Nephron (organoid): ENCODE data around the gene THRA.

ENCODE experiments used
- H3K27ac Mint-ChIP-seq, 3 experiments: 2 replicates each; pipeline ENCODE4 v1.8.0; 2020; ENCODE audit warnings: mixed read lengths in 3 of 3, mild to moderate bottlenecking in 2 of 3, moderate library complexity in 1 of 3
- H3K27me3 Mint-ChIP-seq: 2 replicates; pipeline ENCODE4 v1.8.0; 2021; ENCODE audit warnings: low read depth, mild to moderate bottlenecking, moderate library complexity, mixed read lengths
- H3K36me3 Mint-ChIP-seq: 2 replicates; pipeline ENCODE4 v1.8.0; 2020; ENCODE audit warnings: low read depth, mixed read lengths
- H3K4me1 Mint-ChIP-seq: 2 replicates; pipeline ENCODE4 v1.8.0; 2020; ENCODE audit warnings: mixed read lengths
- H3K4me3 Mint-ChIP-seq, 3 experiments: 2 replicates each; pipeline ENCODE4 v1.8.0; 2020; ENCODE audit warnings: mild to moderate bottlenecking in 3 of 3, mixed read lengths in 3 of 3, moderate library complexity in 2 of 3
- H3K9me3 Mint-ChIP-seq: 2 replicates; pipeline ENCODE4 v1.8.0; 2020; ENCODE audit warnings: mixed read lengths
- CTCF ChIP-seq, 3 experiments: fragments of 200-600 bp; sonication (generic); IDR thresholded peaks; one replicate each; pipeline ENCODE4 v1.5.0; 2021; ENCODE audit warnings: antibody characterized with exemption in 3 of 3; ENCODE audit not compliant: unreplicated experiment in 3 of 3

The THRA gene

GRCh38 chr17:40105861-40106759 is 43.3 kb downstream of the THRA start:
- H3K4me1 Mint-ChIP-seq: peaks cover 90% of the 10 kb centered on the region
- H3K27ac Mint-ChIP-seq: peak overlapping the region; percentile 95 to 99 (median 99)
- H3K9me3 Mint-ChIP-seq: no peaks in the 10 kb centered on the region
- peak overlapping the region; percentile 48 to 63 (median 58) for H3K4me3 Mint-ChIP-seq
- H3K36me3 Mint-ChIP-seq: no peaks in the 10 kb centered on the region
- H3K27me3 Mint-ChIP-seq: no peaks in the 10 kb centered on the region
- TF ChIP-seq CTCF (IDR thresholded peaks at IDR 0.05; ENCODE audit: unreplicated experiment in 3 of 3): no peak

- H3K36me3 Mint-ChIP-seq: no peaks in the 10 kb centered on the region
- no peaks in the 10 kb centered on the region for H3K27me3 Mint-ChIP-seq
- peak overlapping the region; percentile 48 to 63 (median 58) for H3K4me3 Mint-ChIP-seq
- peaks cover 90% of the 10 kb centered on the region for H3K4me1 Mint-ChIP-seq
- TF ChIP-seq CTCF (IDR thresholded peaks at IDR 0.05; ENCODE audit: unreplicated experiment in 3 of 3): no peak
- H3K27ac Mint-ChIP-seq: peak overlapping the region; percentile 95 to 99 (median 99)
- H3K9me3 Mint-ChIP-seq: no peaks in the 10 kb centered on the region
Measured at GRCh38 chr17:40106760-40107521, 44.2 kb downstream of the THRA start.

- peak overlapping the region; percentile 95 to 99 (median 99) for H3K27ac Mint-ChIP-seq
- H3K9me3 Mint-ChIP-seq: no peaks in the 10 kb centered on the region
- peaks cover 94% of the 10 kb centered on the region for H3K4me1 Mint-ChIP-seq
- no peaks in the 10 kb centered on the region for H3K36me3 Mint-ChIP-seq
- no peaks in the 10 kb centered on the region for H3K27me3 Mint-ChIP-seq
- peak overlapping the region; percentile 48 to 63 (median 58) for H3K4me3 Mint-ChIP-seq
- no peak for TF ChIP-seq CTCF (IDR thresholded peaks at IDR 0.05; ENCODE audit: unreplicated experiment in 3 of 3)
Measured at GRCh38 chr17:40107522-40108174, 44.9 kb downstream of the THRA start.

- Mint-ChIP-seq H3K9me3 (no peaks in the 10 kb centered on the region), H3K36me3 (no peaks in the 10 kb centered on the region), H3K4me3 (peak overlapping the region in 1 of 3 experiments; percentile 0), H3K27ac (peak overlapping the region; percentile 95 to 96 (median 95)), H3K4me1 (peaks cover 93% of the 10 kb centered on the region), H3K27me3 (no peaks in the 10 kb centered on the region)
- TF ChIP-seq CTCF (IDR thresholded peaks at IDR 0.05; ENCODE audit: unreplicated experiment in 3 of 3): no peak
Measured at GRCh38 chr17:40108970-40109824, 46.4 kb downstream of the THRA start.
